ENCODE results near the gene MKX.

DNA sequence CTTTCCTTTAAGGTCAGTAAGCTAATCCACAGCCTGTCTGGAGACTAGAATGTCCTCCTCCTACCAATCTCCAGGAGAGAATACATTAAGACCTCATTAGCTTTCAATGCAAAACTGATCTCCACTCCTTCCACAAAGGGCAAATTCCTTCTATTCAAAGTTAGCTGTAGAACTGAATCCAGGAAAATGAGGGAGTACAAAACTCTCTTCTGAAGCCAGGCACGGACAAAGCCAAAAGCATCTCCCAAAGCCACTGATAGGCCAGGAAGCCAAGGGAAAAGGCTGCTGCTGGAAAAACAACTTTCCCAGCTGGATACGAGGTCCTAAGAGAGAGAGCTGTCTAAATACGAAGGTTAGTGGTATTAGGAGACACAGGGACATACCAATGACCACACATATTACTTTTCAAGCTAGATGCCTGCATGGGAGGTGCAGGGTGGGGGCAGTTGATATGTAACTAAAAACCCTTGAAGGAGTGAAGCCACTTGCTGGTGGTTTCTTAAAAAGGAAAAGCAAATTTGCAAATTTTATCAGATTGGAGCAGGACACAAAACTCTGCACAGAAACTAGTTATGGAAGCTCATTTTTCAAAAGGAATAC is 43.6 kb downstream of the MKX start:
- TF ChIP-seq, protein P1, sequence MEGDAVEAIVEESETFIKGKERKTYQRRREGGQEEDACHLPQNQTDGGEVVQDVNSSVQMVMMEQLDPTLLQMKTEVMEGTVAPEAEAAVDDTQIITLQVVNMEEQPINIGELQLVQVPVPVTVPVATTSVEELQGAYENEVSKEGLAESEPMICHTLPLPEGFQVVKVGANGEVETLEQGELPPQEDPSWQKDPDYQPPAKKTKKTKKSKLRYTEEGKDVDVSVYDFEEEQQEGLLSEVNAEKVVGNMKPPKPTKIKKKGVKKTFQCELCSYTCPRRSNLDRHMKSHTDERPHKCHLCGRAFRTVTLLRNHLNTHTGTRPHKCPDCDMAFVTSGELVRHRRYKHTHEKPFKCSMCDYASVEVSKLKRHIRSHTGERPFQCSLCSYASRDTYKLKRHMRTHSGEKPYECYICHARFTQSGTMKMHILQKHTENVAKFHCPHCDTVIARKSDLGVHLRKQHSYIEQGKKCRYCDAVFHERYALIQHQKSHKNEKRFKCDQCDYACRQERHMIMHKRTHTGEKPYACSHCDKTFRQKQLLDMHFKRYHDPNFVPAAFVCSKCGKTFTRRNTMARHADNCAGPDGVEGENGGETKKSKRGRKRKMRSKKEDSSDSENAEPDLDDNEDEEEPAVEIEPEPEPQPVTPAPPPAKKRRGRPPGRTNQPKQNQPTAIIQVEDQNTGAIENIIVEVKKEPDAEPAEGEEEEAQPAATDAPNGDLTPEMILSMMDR (IDR thresholded peaks at IDR 0.05) = no peak
- no peak for TF ChIP-seq POLR2A (IDR thresholded peaks at IDR 0.05)
- no peak for TF ChIP-seq EP300 (IDR thresholded peaks at IDR 0.05)

Data from tibial nerve (tissue), 4 donors.